Lung (tissue), 12 donors: ENCODE data around the gene DOCK10. TPM values are rescaled to one million over a fixed set of nuclear protein-coding genes. Genes with fewer than 3 reads are reported as not detected.

Source experiments
- ATAC-seq: fragments of 200-7000 bp; cut with Tn5 transposase; one replicate; pipeline ENCODE4 v1.9.1; 2020; ENCODE audit warnings: moderate number of reproducible peaks; ENCODE audit not compliant: insufficient read depth, low FRiP score
- DNase-seq, 3 donors: peaks; one replicate each; pipeline ENCODE4 v3.0.0-alpha.2; 2013 to 2017
- H3K27ac ChIP-seq, 2 donors: one replicate each; pipeline ENCODE4 v1.5.1; 2013; ENCODE audit warnings: mild to moderate bottlenecking in 2 of 2, moderate library complexity in 2 of 2, control low read depth in 1 of 2, inconsistent platforms in 1 of 2, low read depth in 1 of 2, low read length in 1 of 2
- H3K27me3 ChIP-seq, 3 donors: one replicate each; pipeline ENCODE4 v1.5.1; 2013; ENCODE audit warnings: low read length in 2 of 3; ENCODE audit not compliant: control insufficient read depth in 3 of 3, insufficient read depth in 3 of 3
- H3K36me3 ChIP-seq, 4 donors: one replicate each; pipeline ENCODE4 v1.5.1; 2013; ENCODE audit warnings: low read length in 4 of 4, mild to moderate bottlenecking in 1 of 4, moderate library complexity in 1 of 4; ENCODE audit not compliant: control insufficient read depth in 4 of 4, insufficient read depth in 4 of 4
- H3K4me1 ChIP-seq, 5 donors: one replicate each; pipeline ENCODE4 v1.5.1; 2013; ENCODE audit warnings: low read length in 5 of 5, mild to moderate bottlenecking in 2 of 5, moderate library complexity in 1 of 5; ENCODE audit not compliant: control insufficient read depth in 5 of 5, insufficient read depth in 5 of 5
- H3K4me3 ChIP-seq: one replicate; pipeline ENCODE4 v1.5.1; 2013; ENCODE audit warnings: mild to moderate bottlenecking, control low read depth, moderate library complexity
- H3K9ac ChIP-seq, 2 donors: one replicate each; pipeline ENCODE4 v1.5.1; 2013; ENCODE audit warnings: low read length in 2 of 2, control low read depth in 1 of 2; ENCODE audit not compliant: insufficient read depth in 1 of 2
- H3K9me3 ChIP-seq, 4 donors: one replicate each; pipeline ENCODE4 v1.5.1; 2013; ENCODE audit warnings: low read length in 3 of 4, mild to moderate bottlenecking in 1 of 4, moderate library complexity in 1 of 4; ENCODE audit not compliant: control insufficient read depth in 4 of 4, insufficient read depth in 3 of 4
- CTCF ChIP-seq: IDR thresholded peaks from 2 replicates; pipeline ENCODE4 v1.5.1; 2012; ENCODE audit warnings: mild to moderate bottlenecking; ENCODE audit errors: control extremely low read depth, extremely low read depth
- WGBS, 2 donors: extraction: QIAGEN DNeasy Blood & Tissue Kit; methylation state at CpG; one replicate each; pipeline ENCODE4 v1.1.7; 2013; 5-methylcytosine and 5-hydroxymethylcytosine counted together
- polyA plus RNA-seq, 2 donors: library from polyadenylated mRNA; stranded (reverse); fragments of 200-250 nt; gene quantifications; one replicate each; pipeline ENCODE4 v1.2.1, GENCODE V29; 2013
- total RNA-seq, 2 donors: library from RNA; depleted of rRNA in 1 of 2; stranded (reverse); fragments of >200 nt in 1 of 2; gene quantifications; one replicate each; pipeline ENCODE4 v1.2.1, GENCODE V29; 2014 to 2021
- donor health status: control.
- donor health status: control.
- donor health status: Bipolar disorder and iron deficiency.
- donor health status: healthy.
- donor health status: DM: yes; HTN: yes; CAD: no.

DOCK10 gene
- total and polyA plus RNA-seq, 4 donors, result 3.1 to 39.8 (median 18.0) TPM

DNA sequence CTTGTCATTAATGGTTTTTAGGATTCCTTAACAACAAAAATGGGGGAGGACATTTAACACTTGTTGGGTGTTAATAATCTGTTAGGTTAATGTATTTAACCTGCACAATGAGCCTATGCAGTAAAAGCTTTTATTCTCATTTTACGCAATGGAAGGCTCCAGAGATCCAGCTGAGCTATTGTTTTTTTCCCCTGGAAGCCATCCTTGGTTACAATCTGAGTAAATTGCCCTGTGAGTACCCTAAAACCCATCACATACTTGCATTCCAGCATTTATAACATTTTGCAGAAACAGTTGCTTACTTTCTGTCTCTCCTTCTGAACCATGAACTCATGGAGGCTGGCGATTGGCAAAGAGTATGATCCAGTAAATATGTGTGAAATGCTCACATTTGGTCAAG lies 30.2 kb upstream of the DOCK10 start:
- Histone ChIP-seq H3K36me3 (no peaks in the 10 kb centered on the region), H3K27ac (no peak overlapping the region), H3K27me3 (no peaks in the 10 kb centered on the region), H3K4me3 (no peak overlapping the region), H3K4me1 (no peaks in the 10 kb centered on the region), H3K9me3 (peaks cover 0 to 3% (median 1%) of the 10 kb centered on the region in 4 donors), H3K9ac (no peak overlapping the region)
- 84 to 95% methylated on average over 2 of the region's 2 CpGs for WGBS, 2 donors
- ATAC-seq, result no peak
- DNase-seq, result no peak
- no peak for TF ChIP-seq CTCF

GRCh38 chr2:225070811-225071210 lies 28.5 kb upstream of the DOCK10 start:
- no peaks in the 10 kb centered on the region for H3K4me1 ChIP-seq
- DNase-seq (no peak), ATAC-seq (no peak)
- H3K4me3 ChIP-seq, result no peak overlapping the region
- TF ChIP-seq CTCF, result no peak
- H3K27ac ChIP-seq, result no peak overlapping the region
- 86 to 87% methylated on average over 2 of the region's 2 CpGs for WGBS, 2 donors
- H3K9ac ChIP-seq, result no peak overlapping the region
- no peaks in the 10 kb centered on the region for H3K36me3 ChIP-seq
- H3K27me3 ChIP-seq, result no peaks in the 10 kb centered on the region
- peaks cover 0 to 6% (median 3%) of the 10 kb centered on the region in 4 donors for H3K9me3 ChIP-seq

DNA sequence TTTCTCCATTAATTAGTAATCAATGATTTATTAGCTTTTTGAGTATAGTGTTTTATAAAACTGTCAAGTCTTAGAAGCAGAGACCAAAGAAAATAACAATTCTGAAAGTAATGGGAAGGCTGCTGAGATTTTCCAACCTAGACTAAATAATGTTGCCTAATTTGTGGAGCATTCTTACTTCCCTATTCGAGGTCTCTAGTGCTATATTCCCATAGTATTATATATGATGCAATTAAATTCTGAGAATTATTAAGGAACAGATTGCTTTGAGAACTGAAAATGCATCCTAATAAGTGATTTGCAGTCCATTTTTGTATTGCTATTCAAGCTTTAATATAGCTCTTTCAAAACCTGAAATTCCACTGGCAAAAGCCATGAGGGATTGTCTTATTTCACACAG lies 27.7 kb upstream of the DOCK10 start:
- Histone ChIP-seq H3K9ac (no peak overlapping the region), H3K36me3 (no peaks in the 10 kb centered on the region), H3K27ac (no peak overlapping the region), H3K4me3 (no peak overlapping the region), H3K9me3 (peaks cover 0 to 6% (median 3%) of the 10 kb centered on the region in 4 donors), H3K4me1 (no peaks in the 10 kb centered on the region), H3K27me3 (no peaks in the 10 kb centered on the region)
- ATAC-seq (no peak), DNase-seq (no peak)
- WGBS, 2 donors, result 24 to 30% methylated on average over 1 of the region's 1 CpG
- no peak for TF ChIP-seq CTCF

DNA sequence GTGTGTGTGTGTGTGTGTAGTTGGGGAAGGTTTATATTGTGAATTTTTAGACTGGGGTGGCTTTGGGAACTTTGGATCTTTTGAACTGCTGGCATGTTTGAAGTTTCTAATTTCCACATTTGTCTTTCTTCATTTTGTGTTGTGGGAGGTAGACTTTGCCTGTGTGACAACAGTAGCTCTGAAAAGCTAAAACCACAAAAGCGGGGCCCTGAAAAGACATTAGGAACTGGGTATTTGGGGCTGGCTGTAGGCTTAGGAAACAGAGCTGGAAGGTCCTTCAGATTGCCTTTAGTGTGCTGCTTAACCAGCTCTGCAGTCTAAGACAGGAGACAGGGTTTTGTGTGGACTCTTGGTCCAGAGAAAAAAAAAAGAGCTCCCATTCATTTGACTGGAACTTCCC lies 27.2 kb upstream of the DOCK10 start:
- Histone ChIP-seq H3K4me1 (no peaks in the 10 kb centered on the region), H3K36me3 (no peaks in the 10 kb centered on the region), H3K4me3 (no peak overlapping the region), H3K9me3 (peaks cover 0 to 6% (median 3%) of the 10 kb centered on the region in 4 donors), H3K9ac (no peak overlapping the region), H3K27ac (no peak overlapping the region), H3K27me3 (no peaks in the 10 kb centered on the region)
- TF ChIP-seq CTCF, result no peak
- ATAC-seq (no peak), DNase-seq (no peak)
- 89 to 92% methylated on average over 1 of the region's 1 CpG for WGBS, 2 donors
